HG02884 (cell line): Measurements from ENCODE around the gene PCNX4.
A peak's percentile ranks its signal among the peaks of the same experiment; 100 is the strongest.
"Not testable (repeated sequence)": the region's sequence is repeated elsewhere in the genome, so short reads cannot be mapped to it uniquely, and the experiment has no call there.

Experiments used
- ATAC-seq: cut with Tn5 transposase; IDR thresholded peaks from one replicate; pipeline ENCODE4 v1.9.1; 2021; ENCODE audit warnings: mild to moderate bottlenecking, moderate library complexity; ENCODE audit not compliant: unreplicated experiment

PCNX4 gene

DNA sequence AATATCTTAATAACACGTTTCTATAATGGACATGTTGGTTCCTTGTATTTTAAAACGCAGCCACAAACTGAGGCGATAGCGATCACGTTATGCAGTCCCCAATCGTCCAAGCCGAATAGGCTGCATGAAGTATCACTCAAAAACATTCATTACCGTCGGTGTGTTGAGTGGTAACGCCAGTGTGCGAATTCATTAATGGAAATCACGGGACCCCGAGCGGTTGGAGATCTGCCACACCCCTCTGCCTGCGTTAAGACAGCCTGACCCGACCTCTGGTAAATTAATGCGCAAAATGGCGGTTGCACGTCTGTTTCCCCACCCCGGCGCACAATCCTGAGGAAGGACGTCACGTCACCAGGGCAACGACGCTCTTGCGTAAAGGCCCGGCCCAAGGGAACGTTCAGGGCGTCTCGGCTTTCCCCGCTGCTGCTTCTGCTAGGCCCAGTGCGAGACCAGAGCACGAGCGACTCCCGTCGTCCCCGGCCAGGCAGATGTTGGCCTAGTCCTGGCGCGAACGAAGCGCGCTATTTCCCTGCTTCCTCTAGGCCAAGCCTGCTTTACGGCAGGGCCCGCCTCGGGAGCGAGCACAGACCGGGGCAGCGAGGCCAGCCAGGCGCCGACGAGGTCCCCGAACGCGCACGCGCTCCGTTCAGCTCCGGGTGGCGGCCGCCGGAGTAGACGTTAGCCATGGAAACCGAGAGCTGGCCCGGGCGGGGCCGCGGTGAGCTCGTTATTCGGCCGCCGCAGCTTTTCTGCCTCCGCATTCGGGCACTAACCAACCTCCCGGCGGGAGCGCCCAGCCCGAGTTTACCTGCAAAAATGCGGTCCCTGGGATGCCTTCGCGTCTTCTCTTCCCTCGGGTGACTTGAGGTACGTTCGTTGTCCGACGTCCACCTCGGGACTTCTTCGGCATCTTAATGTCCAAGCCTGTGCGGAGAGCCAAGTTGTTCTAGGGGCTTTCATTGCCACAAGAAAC lies at the start of gene PCNX4:
Gene PCNX4 (plus strand): TSS at position 374 of the 976 bp plus-strand sequence. CDS start 15,716 bp downstream, outside the sequence.
- ATAC-seq = peak; percentile 95

DNA sequence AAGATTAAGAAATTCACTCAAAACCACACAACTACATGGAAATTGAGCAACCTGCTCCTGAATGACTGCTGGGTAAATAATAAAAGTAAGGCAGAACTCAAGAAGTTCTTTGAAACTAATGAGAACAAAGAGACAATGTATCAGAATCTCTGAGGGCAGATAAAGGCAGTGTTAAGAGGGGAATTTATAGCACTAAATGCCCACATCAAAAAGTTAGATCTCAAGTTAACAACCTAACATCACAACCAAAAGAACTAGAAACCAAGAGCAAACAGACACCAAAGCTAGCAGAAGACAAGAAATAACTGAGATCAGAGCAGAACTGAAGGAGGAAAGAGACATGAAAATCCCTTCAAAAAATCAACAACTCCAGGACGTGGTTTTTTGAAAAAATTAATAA lies 43.7 kb upstream of the PCNX4 start:
- ATAC-seq = not testable (repeated sequence)

DNA sequence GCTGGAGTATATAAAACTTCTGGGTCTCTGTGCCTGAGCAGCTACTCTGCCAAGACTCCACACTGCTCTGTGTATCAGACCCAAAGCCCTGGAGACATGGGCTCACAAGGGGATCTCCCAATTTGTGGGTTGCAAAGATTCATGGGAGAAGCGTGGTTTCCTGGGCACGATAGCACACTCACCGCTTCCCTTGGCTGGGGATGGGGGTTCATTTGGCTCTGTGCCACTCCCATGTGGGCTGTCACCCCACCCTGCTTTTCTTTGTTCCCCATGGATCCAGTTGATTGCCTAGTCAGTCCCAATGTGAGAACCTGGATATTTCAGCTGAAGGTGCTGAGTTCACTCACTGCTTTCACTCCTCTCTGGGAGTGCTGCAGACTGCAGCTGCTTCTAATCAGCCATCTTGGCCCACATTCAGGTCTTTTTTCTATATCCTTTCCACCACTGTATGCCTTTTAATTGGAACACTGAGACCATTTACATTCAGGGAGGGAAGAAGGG lies 40.0 kb upstream of the PCNX4 start:
- ATAC-seq = peak; percentile 48

DNA sequence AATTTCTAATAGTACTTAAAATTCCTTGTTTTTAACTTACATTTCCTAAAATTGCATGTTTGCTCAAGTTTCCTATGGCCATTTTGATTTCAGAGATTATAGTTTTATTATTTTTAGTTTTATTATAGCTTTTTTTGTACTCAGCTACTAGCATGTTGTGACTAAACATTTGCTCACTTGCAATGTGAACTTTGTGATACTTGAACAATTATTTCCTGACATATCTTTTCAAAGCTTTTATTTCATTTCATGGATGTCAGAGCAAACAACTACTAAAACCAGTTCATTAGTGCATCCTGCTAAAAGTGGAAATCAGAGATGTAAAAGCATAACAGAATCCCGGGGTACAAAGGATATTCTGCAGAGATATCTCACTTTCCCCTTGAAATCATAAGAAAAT lies 33.6 kb upstream of the PCNX4 start:
- no peak for ATAC-seq

DNA sequence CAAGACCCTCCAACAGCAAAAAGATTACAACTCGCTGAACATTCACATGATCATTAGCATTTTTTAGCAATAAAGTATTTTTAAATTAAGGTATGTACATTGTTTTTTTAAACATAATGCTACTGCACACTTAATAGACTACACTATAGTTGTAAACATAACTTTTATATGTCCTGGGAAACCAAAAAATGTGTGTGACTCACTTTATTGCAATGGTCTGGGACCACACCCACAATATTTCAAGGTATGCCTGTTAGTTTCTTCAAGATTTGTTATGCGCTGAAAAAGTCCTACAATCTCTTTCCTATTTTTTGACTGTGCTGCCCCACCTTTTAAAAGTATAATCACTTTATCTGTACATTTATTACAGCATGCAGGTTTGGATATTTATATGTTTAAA lies 30.4 kb upstream of the PCNX4 start:
- ATAC-seq = no peak

DNA sequence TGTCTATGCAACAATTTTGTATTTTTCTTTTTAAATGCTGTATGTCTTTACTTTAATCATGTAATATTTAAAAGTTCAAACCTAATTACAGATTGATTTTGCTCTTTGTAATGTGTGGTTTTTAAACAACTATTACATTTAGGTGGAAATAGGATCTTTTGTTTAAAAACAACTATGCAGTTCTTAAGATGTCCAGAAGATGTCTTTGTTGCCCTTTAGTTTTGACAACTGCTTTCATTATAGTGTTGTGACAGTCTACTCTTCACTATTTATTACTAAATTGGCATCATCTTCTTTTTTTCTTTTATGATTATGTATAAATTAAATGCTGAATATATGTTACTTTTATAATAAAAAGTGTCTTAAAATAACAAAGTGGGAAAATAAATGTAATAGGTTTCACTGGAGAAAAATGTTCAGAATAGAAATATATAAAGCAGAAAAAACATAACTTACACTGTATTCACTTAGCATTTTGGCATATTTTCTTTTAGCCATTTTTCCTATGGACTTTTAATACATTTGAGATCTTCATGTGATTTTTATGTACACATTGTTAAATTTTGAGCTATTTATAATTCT lies 27.1 kb upstream of the PCNX4 start:
- no peak for ATAC-seq

DNA sequence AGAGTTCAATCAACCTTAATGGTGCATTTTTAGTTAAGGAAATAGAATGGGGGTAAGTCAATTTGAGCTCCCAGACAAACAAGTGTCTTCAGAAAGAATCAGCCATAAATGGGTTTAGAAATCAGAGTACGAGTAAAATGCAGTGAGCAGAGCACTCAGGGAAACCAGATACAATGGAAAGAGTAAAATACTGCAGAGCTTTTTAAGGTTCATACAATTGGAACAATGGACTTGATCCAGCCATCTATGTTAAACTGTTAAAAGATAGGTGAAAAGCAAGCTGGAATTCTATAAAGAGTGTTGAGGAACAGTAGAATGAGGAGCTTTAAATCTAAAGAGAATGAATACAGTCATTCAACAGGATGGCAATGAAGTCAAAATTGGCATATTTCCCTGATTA lies 23.8 kb upstream of the PCNX4 start:
- no peak for ATAC-seq

DNA sequence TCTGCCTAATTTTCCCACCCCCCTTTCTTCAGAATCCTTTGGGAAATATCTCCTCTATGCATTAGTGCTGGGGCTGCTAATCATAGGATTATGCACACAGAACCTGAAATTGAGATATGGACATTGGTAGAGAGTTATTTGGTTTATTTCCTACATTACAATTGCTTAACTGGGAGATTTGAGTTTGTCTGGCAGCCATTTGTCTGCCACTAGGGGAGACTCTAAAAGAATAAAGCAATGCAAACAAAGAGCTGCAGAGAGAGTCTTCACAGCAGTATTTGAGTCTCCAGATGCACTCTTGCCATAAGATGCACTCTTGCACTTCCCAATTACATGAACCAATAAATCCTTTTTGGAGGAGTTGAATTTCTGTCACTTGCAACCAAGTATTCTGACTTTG lies 12.0 kb upstream of the PCNX4 start:
- no peak for ATAC-seq

DNA sequence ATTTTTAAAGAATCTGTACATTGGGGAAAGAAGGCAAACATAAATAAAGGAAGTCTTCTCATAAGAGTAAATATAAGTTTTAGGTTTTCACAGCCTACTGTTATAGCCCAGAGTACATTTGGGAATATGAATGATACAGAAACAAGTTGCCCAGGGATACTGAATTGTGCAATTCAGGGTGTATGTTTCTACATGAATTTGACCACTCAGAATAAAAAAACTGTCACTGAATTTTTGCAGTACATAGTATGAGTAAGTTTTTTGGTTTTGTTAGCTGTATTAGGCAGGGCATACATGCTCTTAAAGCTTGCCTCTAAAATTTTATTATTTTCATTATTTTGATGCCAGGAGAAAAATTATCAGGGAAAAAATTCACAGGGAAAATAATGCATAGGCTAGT lies 6.6 kb upstream of the PCNX4 start:
- no peak for ATAC-seq

DNA sequence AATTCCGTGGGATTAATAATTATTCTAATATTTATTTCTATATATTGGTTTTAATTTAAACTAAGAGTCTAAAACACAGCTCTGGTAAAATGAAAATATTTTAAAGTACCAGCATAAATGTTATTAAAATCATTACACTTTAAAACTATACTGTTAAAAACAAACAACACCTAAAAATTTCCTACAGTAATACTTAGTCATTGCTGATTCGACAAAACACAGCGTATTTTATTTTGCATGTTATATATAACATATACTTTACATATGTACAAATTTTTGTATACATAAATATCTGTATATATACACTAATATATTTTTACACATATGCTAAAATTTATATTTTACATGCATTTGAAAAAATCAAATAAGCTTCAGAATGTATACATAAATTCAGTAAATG lies 6.0 kb upstream of the PCNX4 start:
- ATAC-seq = no peak

DNA sequence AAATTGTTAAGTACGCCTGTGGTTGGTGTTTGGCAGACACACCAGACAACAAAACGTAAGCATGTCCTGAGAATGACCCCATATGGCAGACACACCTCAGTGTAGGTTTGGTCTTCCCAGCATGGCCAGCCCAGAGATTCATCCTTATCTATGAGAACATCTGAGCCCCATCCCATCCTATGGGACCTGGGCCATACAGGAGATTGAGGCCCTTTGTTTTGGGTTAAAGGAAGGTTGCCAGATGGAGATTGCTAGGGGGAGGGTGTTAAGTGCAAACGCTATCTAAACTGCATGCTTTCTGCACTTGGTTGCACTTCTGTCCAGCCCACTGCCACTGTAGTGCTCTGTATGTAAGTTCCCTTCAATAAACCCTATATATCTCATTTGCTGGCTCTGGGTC lies 4.1 kb upstream of the PCNX4 start:
- ATAC-seq = no peak

DNA sequence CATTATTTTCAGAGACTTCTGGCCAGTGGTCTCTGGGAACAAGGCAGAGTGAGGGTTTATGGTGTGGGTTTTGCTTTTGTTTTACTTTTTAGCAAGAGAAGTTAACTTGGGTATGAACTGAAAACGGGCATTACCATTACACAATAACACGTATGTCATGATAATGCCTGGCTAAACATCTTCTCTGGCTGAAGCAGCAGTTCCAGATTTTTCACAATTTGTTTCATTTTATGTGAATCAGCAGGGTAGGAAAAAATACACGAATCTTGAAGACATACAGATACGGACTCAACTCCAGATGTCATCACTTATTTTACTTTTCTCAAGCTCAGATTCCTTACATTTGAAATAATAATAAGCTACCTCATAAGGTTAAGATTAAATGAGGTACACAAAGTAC lies 2.5 kb upstream of the PCNX4 start:
- ATAC-seq = no peak

DNA sequence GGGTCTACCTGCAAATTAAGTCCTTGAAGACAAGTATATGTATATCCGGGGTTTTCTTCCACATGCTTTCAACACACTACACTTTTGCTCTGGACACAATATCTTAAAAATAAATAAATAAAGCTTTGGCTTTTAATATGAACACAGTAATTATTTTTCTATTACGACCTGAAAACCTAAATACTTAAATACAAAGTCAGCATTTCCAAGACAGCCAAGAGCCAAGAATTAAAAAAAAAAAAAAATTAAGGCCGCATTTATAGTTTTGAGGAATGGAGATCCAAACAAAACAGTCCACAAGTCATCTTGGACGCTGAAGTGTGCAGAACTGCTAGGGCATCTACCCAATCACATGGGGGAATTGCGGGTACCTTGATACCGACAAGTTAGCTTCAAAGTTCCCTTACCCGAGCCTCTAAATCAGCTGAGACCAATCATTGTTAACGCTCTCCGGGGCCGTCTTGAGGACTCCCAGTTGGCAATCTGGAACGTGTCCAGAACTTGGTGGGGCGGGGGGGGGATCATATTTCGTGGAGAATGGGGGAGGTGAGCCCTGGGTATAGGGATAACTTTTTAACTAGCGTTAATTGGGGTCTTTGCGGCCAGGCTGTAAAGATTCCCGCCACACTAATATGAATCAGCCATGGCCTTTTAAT lies 731 bp upstream of the PCNX4 start:
- ATAC-seq = no peak

DNA sequence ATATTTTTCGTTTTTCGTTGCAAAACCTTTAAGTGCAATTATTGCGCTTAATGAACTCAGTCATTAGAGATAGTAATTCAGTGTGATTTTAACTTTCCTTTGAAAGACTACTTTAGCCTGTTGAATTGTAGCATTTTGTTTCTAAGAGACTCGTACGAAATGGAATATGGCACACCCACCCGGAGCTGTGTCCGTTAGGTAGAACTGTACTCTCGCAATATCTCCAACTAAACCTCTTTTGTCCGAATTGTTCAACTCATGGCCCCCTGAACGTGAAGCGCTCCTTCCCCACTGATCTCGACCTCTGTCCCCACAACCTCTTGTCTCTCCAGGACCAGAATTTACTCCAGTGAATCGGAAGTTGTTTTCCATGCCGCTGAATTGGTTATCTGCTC lies 800 bp downstream of the PCNX4 start:
- no peak for ATAC-seq

DNA sequence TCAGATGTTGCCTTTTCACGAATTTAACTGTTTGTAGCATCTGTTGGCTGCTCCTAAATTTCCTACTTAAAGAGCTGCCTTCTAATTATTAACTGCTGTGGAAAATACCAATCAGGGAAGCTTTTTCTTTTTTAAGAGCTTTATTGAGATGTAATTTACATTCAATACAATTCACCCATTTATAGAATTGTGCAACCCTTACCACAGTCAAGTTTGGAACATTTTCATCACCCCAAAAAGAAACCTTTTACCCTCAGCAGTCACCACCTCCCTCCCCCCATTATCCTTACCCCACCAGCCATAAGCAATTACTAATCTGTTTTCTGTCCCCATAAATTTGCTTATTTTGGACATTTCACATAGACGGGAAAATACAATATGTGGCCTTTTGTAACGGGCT lies 1.4 kb downstream of the PCNX4 start:
- ATAC-seq = no peak

DNA sequence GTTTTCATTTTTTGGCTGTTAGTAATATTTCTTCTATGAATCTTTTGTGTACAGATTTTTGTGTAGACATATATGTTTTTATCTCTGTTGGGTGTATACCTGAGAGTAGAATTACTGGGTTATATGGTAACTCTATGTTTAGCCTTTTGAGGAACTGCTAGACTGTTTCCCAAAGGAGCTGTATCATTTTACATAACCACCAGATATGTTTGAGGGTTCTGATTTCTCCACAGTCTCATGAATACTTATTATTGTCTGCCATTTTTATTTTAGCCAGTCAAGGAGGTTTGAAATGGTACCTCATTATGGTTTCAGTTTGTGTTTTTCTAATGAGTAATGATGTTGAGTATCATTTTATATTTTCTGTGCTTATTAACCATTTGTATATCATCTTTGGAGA lies 1.9 kb downstream of the PCNX4 start:
- no peak for ATAC-seq

DNA sequence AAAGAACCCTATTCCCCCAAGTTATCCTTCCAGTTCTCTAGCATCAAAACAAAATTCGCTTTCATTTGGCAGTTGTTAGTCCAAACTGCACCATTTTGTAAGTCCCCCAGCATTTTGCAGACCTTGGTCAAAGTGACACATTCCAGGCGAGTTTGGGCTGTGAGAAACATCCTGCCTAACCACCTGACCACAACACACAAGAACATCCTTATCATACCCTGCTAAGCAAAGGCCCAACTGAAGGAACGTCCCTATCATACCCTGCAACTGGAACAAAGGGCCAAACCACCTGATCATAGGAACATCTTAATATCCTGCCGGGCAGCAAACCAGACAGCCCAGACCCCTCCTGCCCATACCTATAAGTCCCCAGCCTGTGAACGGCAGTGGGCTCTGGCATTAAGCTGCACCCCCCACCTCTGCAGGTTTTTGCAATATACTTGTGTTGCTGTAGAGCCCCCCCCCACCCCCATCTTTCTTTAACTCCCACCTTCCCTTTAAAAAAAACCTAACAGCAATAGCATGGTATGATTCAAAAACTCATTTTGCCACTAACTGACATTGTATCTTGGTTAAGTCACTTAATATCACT lies 2.7 kb downstream of the PCNX4 start:
- no peak for ATAC-seq

DNA sequence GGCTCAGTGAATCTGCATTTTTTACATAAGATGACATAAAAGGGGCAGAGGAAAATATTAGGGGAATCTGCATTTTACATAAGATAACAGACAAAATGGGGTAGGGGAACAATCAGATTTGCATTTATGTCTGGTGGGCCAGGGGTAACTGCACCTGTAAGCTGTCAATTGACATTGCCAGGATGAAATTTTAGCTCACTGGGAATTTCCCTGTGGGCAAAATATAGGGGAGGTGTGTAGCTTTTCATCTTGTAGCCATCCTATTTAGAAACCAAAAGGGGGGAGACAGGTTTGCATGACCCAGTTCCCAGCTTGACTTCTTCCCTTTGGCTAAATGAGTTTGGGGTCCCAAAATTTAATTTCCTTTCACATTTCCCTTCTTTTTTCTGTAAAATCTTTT lies 3.5 kb downstream of the PCNX4 start:
- ATAC-seq = no peak

DNA sequence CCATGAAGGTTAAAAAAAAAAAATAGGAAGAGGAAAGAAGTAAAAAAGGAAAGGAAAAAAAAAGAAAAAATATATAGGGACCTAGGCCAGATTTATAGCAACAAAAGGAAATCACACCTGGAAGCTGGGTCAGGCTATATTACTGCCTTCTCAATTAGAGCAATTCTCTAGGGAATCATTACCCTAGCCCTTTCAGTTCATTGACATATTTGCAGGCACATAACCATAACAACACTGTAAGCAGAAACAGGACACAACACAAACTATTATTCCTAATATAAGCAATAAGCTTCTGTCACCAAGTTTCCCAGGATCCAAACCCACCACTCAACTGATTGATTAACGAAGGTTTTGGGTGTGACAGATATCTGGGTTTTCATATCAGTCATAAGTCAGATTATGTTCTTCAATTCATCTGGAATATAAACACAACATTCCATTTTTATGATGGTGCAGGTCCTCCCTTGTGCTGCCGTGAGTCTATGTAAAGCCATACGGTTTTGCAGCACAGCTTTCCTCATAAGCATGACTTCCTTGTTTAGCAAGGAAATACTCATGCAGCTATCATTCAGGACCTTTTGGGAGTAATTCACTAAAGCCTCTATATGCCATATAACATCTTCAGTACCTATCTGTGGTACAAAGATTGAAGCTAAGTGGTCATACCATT lies 4.2 kb downstream of the PCNX4 start:
- ATAC-seq = no peak

DNA sequence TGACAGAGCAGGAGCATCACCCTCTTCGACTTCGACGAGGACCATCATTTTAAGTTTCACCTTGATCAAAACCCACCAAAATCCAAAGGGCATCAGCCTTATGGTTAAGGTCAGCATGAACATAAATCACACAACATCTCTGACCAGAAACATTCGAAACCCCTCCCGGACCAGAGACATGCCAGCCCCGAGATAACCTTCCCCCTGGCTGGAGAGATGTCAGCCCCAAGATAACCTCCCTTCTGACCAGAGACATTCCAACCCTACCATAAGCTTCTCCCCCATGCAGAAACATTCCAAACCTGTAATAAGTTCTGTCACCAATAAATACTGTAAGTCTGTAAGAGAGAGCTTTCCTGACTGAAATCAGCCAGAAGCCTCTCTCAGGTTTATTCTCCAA lies 6.3 kb downstream of the PCNX4 start:
- ATAC-seq = no peak

DNA sequence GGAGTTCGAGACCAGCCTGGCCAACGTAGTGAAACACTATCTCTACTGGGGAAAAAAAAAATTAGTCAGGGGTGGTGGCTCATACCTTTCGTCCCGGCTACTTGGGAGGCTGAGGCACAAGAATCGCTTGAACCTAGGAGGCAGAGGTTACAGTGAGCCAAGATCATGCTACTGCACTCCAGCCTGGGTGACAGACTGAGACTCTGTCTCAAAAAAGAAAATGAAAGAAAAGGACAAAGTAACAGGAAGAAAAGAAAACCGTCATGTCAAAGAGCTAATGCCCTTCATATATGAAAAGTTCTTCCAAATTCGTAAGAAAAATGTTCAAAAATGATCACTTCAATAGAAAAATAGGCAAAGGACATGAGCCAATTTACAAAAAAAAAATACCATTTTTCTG lies 8.1 kb downstream of the PCNX4 start:
- ATAC-seq = not testable (repeated sequence)
